GM12872 (cell line): ENCODE measurements around the gene DOCK2.

Experiments used
- CTCF ChIP-seq: IDR thresholded peaks from 3 replicates; pipeline ENCODE4 v1.5.1; 2011; ENCODE audit warnings: low read depth, mild to moderate bottlenecking, low read length, moderate library complexity; ENCODE audit not compliant: insufficient read depth

Gene DOCK2

GRCh38 chr5:169667896-169668674 is 31.0 kb downstream of the DOCK2 start:
- TF ChIP-seq CTCF = no peak

GRCh38 chr5:169668732-169669131 is 31.7 kb downstream of the DOCK2 start:
- no peak for TF ChIP-seq CTCF

- TF ChIP-seq CTCF = no peak
Measured at GRCh38 chr5:169670769-169671525, 33.9 kb downstream of the DOCK2 start.

- TF ChIP-seq CTCF = no peak
Measured at GRCh38 chr5:169682026-169682425, 45.0 kb downstream of the DOCK2 start.

- no peak for TF ChIP-seq CTCF
Measured at GRCh38 chr5:169686137-169686536, 49.1 kb downstream of the DOCK2 start.

- no peak for TF ChIP-seq CTCF
Measured at GRCh38 chr5:169688106-169688505, 51.0 kb downstream of the DOCK2 start.

- TF ChIP-seq CTCF = no peak
Measured at GRCh38 chr5:169691471-169691870, 54.4 kb downstream of the DOCK2 start.
